B cell (primary cell): ENCODE results near the gene PPP6R3. TPM values are rescaled to one million over a fixed set of nuclear protein-coding genes. Genes with fewer than 3 reads are reported as not detected.

Source experiments
- ATAC-seq: fragments of 200-7000 bp; cut with Tn5 transposase; one replicate; pipeline ENCODE4 v1.10.0; 2021; ENCODE audit warnings: low read depth, mild to moderate bottlenecking, moderate number of reproducible peaks, moderate library complexity
- CTCF ChIA-PET: fragments of 350-600 bp; sonication (Branson Sonifier 250); formaldehyde crosslinking; loops from one replicate; lab custom pipeline; 2021; ENCODE audit warnings: antibody characterized with exemption, inconsistent platforms; lab: Charles Lee
- POLR2A ChIA-PET: fragments of 350-600 bp; sonication (Branson Sonifier 250); formaldehyde crosslinking; loops from one replicate; lab custom pipeline; 2021; ENCODE audit warnings: antibody characterized with exemption; lab: Charles Lee
- DNase-seq: peaks from one replicate; pipeline ENCODE4 v3.0.0; 2013
- H2AFZ ChIP-seq: 2 replicates; pipeline ENCODE4 v1.6.1; 2012; ENCODE audit warnings: mild to moderate bottlenecking, low read depth, low read length; ENCODE audit not compliant: insufficient read depth, poor library complexity, severe bottlenecking
- H3K27ac ChIP-seq, 2 donors: 1 replicate in 1 of 2; 2 replicates in 1 of 2; pipeline ENCODE4 v1.5.1; 2012 to 2013; ENCODE audit warnings: low read length in 2 of 2, mild to moderate bottlenecking in 2 of 2, moderate library complexity in 1 of 2
- H3K27me3 ChIP-seq, 4 experiments: fragments of 200-600 bp in 1 of 4; sonication (generic) in 1 of 4; replicated peaks in 1 of 4; 1 replicate in 2 of 4; 2 replicates in 2 of 4; pipeline versions ENCODE4 v1.6.1 to v1.7.0; 2013 to 2016; ENCODE audit warnings: low read length in 3 of 4, mild to moderate bottlenecking in 2 of 4, mixed read lengths in 1 of 4, moderate library complexity in 1 of 4; ENCODE audit not compliant: insufficient read depth in 4 of 4, control insufficient read depth in 3 of 4; ENCODE audit errors: control extremely low read depth in 1 of 4
- H3K36me3 ChIP-seq, 2 experiments: replicated peaks in 1 of 2; 1 replicate in 1 of 2; 2 replicates in 1 of 2; pipeline versions ENCODE4 v1.6.1 to v1.7.1; 2013; ENCODE audit warnings: low read length in 1 of 2; ENCODE audit not compliant: insufficient read depth in 2 of 2, control insufficient read depth in 1 of 2; ENCODE audit errors: control extremely low read depth in 1 of 2, extremely low read depth in 1 of 2
- H3K4me1 ChIP-seq, 2 donors: fragments of 200-600 bp in 1 of 2; sonication (generic) in 1 of 2; 1 replicate in 1 of 2; 2 replicates in 1 of 2; pipeline versions ENCODE4 v1.5.1 to v1.6.1; 2013 to 2017; ENCODE audit warnings: low read length in 2 of 2; ENCODE audit not compliant: control insufficient read depth in 2 of 2, insufficient read depth in 2 of 2
- H3K4me2 ChIP-seq: replicated peaks from 2 replicates; pipeline ENCODE3; 2012; ENCODE audit warnings: mild to moderate bottlenecking, low read depth, low read length; ENCODE audit not compliant: poor library complexity, severe bottlenecking
- H3K4me3 ChIP-seq, 5 experiments: fragments of 200-600 bp in 1 of 5; sonication (generic) in 1 of 5; 1 replicate in 3 of 5; 2 replicates in 2 of 5; pipeline versions ENCODE4 v1.5.1 to v1.7.0; 2011 to 2016; ENCODE audit warnings: low read length in 4 of 5, mild to moderate bottlenecking in 4 of 5, low read depth in 2 of 5, control low read depth in 1 of 5, moderate library complexity in 1 of 5; ENCODE audit not compliant: insufficient read depth in 1 of 5; ENCODE audit errors: control extremely low read depth in 1 of 5, extremely low read depth in 1 of 5
- H3K79me2 ChIP-seq: fragments of 200-600 bp; sonication (generic); one replicate; pipeline ENCODE4 v1.6.0; 2016; ENCODE audit warnings: low read length; ENCODE audit not compliant: control insufficient read depth, insufficient read depth
- H3K9ac ChIP-seq: fragments of 200-600 bp; sonication (generic); 2 replicates; pipeline ENCODE4 v1.6.1; 2017; ENCODE audit warnings: mild to moderate bottlenecking, low read length, moderate library complexity
- H3K9me3 ChIP-seq, 3 donors: one replicate each; pipeline versions ENCODE4 v1.6.1 to v1.7.1; 2013; ENCODE audit warnings: low read length in 2 of 3; ENCODE audit not compliant: control insufficient read depth in 2 of 3, insufficient read depth in 1 of 3; ENCODE audit errors: control extremely low read depth in 1 of 3
- H4K20me1 ChIP-seq: 2 replicates; pipeline ENCODE4 v1.6.0; 2012; ENCODE audit warnings: mild to moderate bottlenecking, low read length; ENCODE audit not compliant: insufficient read depth, control insufficient read depth, poor library complexity, severe bottlenecking
- H3K27ac Mint-ChIP-seq: one replicate; pipeline ENCODE4 v1.8.0; 2021; ENCODE audit warnings: mixed read lengths
- H3K27me3 Mint-ChIP-seq: one replicate; pipeline ENCODE4 v1.8.0; 2021; ENCODE audit warnings: mixed read lengths
- H3K4me1 Mint-ChIP-seq: one replicate; pipeline ENCODE4 v1.8.0; 2021; ENCODE audit warnings: mixed read lengths
- H3K4me3 Mint-ChIP-seq: one replicate; pipeline ENCODE4 v1.8.0; 2021; ENCODE audit warnings: mixed read lengths
- H3K9me3 Mint-ChIP-seq: one replicate; pipeline ENCODE4 v1.8.0; 2022; ENCODE audit warnings: mixed read lengths; ENCODE audit not compliant: insufficient read depth
- EZH2 ChIP-seq: IDR thresholded peaks from 2 replicates; pipeline ENCODE4 v1.6.1; 2012; ENCODE audit warnings: borderline replicate concordance, low read depth, mild to moderate bottlenecking, moderate library complexity, low read length; ENCODE audit not compliant: insufficient read depth, poor library complexity, severe bottlenecking
- WGBS: methylation state at CpG from one replicate; pipeline ENCODE4 v1.1.5; 2013; ENCODE audit warnings: missing lambda C conversion rate; ENCODE audit not compliant: insufficient coverage; 5-methylcytosine and 5-hydroxymethylcytosine counted together
- intact Hi-C: fragments of 100-400 bp; cut with micrococcal nuclease; formaldehyde crosslinking; loops from one replicate; pipeline ENCODE4 v1.10.0; 2022
- polyA plus RNA-seq: library from polyadenylated mRNA; depleted of rRNA; stranded (reverse); fragments of >200 nt; gene quantifications from 2 replicates; pipeline ENCODE4 v1.2.3, GENCODE V29; 2012
- total RNA-seq, 2 donors: library from RNA; stranded (reverse); fragments of 120-200 nt in 1 of 2; gene quantifications; 1 replicate in 1 of 2; 2 replicates in 1 of 2; pipeline versions ENCODE4 v1.2.3 to v1.2.4, GENCODE V29; 2013 to 2022
- TF ChIP-seq, protein P1 (sequence below): fragments of 200-600 bp; IDR thresholded peaks from one replicate; pipeline ENCODE4 v1.8.0; 2022; ENCODE audit warnings: antibody characterized with exemption, mild to moderate bottlenecking

The PPP6R3 gene
- total and polyA plus RNA-seq, 2 donors (not counting 1 experiment from before 2014, with no cell fraction given): 48.5 to 159 TPM

DNA sequence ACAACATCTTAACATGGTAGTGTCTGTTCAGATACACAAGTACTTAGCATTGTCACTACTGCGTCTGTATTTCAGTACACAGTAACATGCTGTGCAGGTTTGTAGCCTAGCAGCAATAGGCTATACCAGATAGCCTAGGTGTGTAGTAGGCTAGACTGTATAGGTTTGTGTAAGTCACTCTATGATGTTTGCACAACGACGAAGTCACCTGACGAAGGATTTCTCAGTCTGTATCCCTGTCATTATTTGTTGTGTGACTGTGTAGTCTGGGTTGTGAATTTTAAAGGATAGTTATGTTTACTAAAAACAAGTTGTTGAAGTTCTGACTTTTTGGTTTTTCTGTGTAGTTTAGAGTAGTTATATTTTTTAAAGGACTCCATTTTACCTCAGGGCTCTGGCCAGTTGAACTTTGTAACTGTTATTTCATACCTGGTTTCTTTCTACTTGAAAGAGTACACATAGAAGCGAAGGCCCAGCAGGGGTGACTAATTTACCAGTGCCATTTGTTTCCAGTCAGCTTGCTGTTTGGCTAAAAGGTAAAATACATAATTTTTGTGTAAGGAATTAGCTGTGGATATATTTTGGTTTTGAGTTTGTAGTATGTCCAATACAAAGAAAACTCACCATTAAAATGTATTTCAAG, 72.3 kb downstream of the PPP6R3 start:
- WGBS: 100% methylated on average over 3 of the region's 5 CpGs

DNA sequence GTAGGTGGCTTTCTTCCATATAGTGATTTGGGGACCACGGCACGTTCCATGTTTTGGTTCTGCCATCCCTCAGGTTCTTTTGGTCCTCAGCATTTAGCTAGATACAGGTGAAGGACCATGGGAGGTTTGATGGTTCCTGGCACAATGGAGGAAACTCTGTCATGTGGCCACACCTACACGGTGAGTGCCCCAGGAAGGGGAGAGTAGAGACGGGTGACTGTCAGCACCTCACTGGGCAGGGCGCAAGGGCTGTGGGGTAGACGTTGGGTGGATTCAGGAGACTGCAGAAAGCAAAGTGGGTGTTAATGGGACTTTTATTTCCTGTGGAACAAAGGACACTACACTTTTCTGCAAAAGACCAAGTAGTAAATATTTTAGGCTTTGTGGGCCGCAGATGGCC, 73.4 kb downstream of the PPP6R3 start:
- intact Hi-C loops: no loop called here
- CTCF ChIA-PET: no interaction called here

More for the DNA sequence above, 72.3 kb downstream of the PPP6R3 start:
- no peak overlapping the region for H3K27ac Mint-ChIP-seq
- POLR2A ChIA-PET: interaction anchor here (0.6 kb wide), 1 partner anchor 1859 kb away, joined by 8 read pairs; no protein-coding TSS in a partner anchor
- H3K36me3 ChIP-seq: peaks cover 9 to 61% of the 10 kb centered on the region in 2 experiments
- H3K4me1 ChIP-seq: peaks cover 9% of the 10 kb centered on the region in 2 donors
- peaks cover 91% of the 10 kb centered on the region for H3K79me2 ChIP-seq
- CTCF ChIA-PET: no interaction called here
- H3K27me3 Mint-ChIP-seq: no peaks in the 10 kb centered on the region
- H3K4me1 Mint-ChIP-seq: peaks cover 28% of the 10 kb centered on the region
- no peak overlapping the region for H2AFZ ChIP-seq
- peaks cover 80% of the 10 kb centered on the region for H4K20me1 ChIP-seq
- no peak overlapping the region for H3K27ac ChIP-seq
- ATAC-seq (no peak), DNase-seq (no peak)
- H3K9me3 ChIP-seq: no peaks in the 10 kb centered on the region
- H3K9ac ChIP-seq: no peak overlapping the region
- TF ChIP-seq, protein P1, sequence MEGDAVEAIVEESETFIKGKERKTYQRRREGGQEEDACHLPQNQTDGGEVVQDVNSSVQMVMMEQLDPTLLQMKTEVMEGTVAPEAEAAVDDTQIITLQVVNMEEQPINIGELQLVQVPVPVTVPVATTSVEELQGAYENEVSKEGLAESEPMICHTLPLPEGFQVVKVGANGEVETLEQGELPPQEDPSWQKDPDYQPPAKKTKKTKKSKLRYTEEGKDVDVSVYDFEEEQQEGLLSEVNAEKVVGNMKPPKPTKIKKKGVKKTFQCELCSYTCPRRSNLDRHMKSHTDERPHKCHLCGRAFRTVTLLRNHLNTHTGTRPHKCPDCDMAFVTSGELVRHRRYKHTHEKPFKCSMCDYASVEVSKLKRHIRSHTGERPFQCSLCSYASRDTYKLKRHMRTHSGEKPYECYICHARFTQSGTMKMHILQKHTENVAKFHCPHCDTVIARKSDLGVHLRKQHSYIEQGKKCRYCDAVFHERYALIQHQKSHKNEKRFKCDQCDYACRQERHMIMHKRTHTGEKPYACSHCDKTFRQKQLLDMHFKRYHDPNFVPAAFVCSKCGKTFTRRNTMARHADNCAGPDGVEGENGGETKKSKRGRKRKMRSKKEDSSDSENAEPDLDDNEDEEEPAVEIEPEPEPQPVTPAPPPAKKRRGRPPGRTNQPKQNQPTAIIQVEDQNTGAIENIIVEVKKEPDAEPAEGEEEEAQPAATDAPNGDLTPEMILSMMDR: no peak
- no peak for TF ChIP-seq EZH2
- H3K4me2 ChIP-seq: no peak overlapping the region
- intact Hi-C loops: no loop called here
- H3K9me3 Mint-ChIP-seq: no peaks in the 10 kb centered on the region
- H3K4me3 ChIP-seq: no peak overlapping the region
- no peak overlapping the region for H3K4me3 Mint-ChIP-seq
- no peaks in the 10 kb centered on the region for H3K27me3 ChIP-seq

More for the DNA sequence above, 73.4 kb downstream of the PPP6R3 start:
- no peak overlapping the region for H3K27ac Mint-ChIP-seq
- no peak overlapping the region for H3K4me3 Mint-ChIP-seq
- H3K4me2 ChIP-seq: no peak overlapping the region
- no peak for ATAC-seq
- H3K9me3 ChIP-seq: no peaks in the 10 kb centered on the region
- no peaks in the 10 kb centered on the region for H3K27me3 Mint-ChIP-seq
- peaks cover 0 to under 1% of the 10 kb centered on the region in 2 donors for H3K4me1 ChIP-seq
- no peak for TF ChIP-seq EZH2
- TF ChIP-seq, protein P1: no peak
- no peak overlapping the region for H3K9ac ChIP-seq
- H3K27ac ChIP-seq: no peak overlapping the region
- WGBS: 100% methylated on average over 2 of the region's 7 CpGs
- no peaks in the 10 kb centered on the region for H3K9me3 Mint-ChIP-seq
- H3K27me3 ChIP-seq: no peaks in the 10 kb centered on the region
- H3K4me3 ChIP-seq: no peak overlapping the region
- H3K79me2 ChIP-seq: peaks cover 93% of the 10 kb centered on the region
- DNase-seq: no peak
- H2AFZ ChIP-seq: no peak overlapping the region
- POLR2A ChIA-PET: no interaction called here
- H3K4me1 Mint-ChIP-seq: peaks cover 19% of the 10 kb centered on the region
- peaks cover 82% of the 10 kb centered on the region for H4K20me1 ChIP-seq
- H3K36me3 ChIP-seq: peaks cover 8 to 63% of the 10 kb centered on the region in 2 experiments
